Measurements from ENCODE around the gene ANO2.
"Not testable (repeated sequence)": the region's sequence is repeated elsewhere in the genome, so short reads cannot be mapped to it uniquely, and the experiment has no call there.

ANO2 gene

GRCh38 chr12:5561846-5562245 lies 383.2 kb downstream of the ANO2 start:
- no peak for DNase-seq (ENCODE audit: extremely low read depth in 1 of 2, low read depth in 1 of 2)

- DNase-seq (ENCODE audit: extremely low read depth in 1 of 2, low read depth in 1 of 2), result no peak
These were observed 384.0 kb downstream of the ANO2 start for GRCh38 chr12:5561057-5561456.

- DNase-seq (ENCODE audit: extremely low read depth in 1 of 2, low read depth in 1 of 2), result no peak
These were observed 384.8 kb downstream of the ANO2 start for GRCh38 chr12:5560265-5560664.

GRCh38 chr12:5557906-5558305 lies 387.2 kb downstream of the ANO2 start:
- no peak for DNase-seq (ENCODE audit: extremely low read depth in 1 of 2, low read depth in 1 of 2)

GRCh38 chr12:5556946-5557673 lies 387.9 kb downstream of the ANO2 start:
- DNase-seq (ENCODE audit: extremely low read depth in 1 of 2, low read depth in 1 of 2), result no peak

- DNase-seq (ENCODE audit: extremely low read depth in 1 of 2, low read depth in 1 of 2), result no peak
These were observed 388.9 kb downstream of the ANO2 start for GRCh38 chr12:5556033-5556614.

GRCh38 chr12:5554711-5555110 lies 390.3 kb downstream of the ANO2 start:
- no peak for DNase-seq (ENCODE audit: extremely low read depth in 1 of 2, low read depth in 1 of 2)

GRCh38 chr12:5549011-5549410 lies 396.0 kb downstream of the ANO2 start:
- DNase-seq (ENCODE audit: extremely low read depth in 1 of 2, low read depth in 1 of 2), result no peak

- no peak for DNase-seq (ENCODE audit: extremely low read depth in 1 of 2, low read depth in 1 of 2)
These were observed 396.7 kb downstream of the ANO2 start for GRCh38 chr12:5548152-5548943.

- no peak for DNase-seq (ENCODE audit: extremely low read depth in 1 of 2, low read depth in 1 of 2)
These were observed 398.4 kb downstream of the ANO2 start for GRCh38 chr12:5546616-5547015.

- DNase-seq (ENCODE audit: extremely low read depth in 1 of 2, low read depth in 1 of 2), result no peak
These were observed 407.3 kb downstream of the ANO2 start for GRCh38 chr12:5537771-5538170.

- DNase-seq (ENCODE audit: extremely low read depth in 1 of 2, low read depth in 1 of 2), result not testable (repeated sequence)
These were observed 407.9 kb downstream of the ANO2 start for GRCh38 chr12:5537026-5537615.

- DNase-seq (ENCODE audit: extremely low read depth in 1 of 2, low read depth in 1 of 2), result no peak
These were observed 409.5 kb downstream of the ANO2 start for GRCh38 chr12:5535541-5535940.

GRCh38 chr12:5534426-5535199 lies 410.4 kb downstream of the ANO2 start:
- no peak for DNase-seq (ENCODE audit: extremely low read depth in 1 of 2, low read depth in 1 of 2)

- no peak for DNase-seq (ENCODE audit: extremely low read depth in 1 of 2, low read depth in 1 of 2)
These were observed 411.7 kb downstream of the ANO2 start for GRCh38 chr12:5533368-5533767.

- no peak for DNase-seq (ENCODE audit: extremely low read depth in 1 of 2, low read depth in 1 of 2)
These were observed 419.2 kb downstream of the ANO2 start for GRCh38 chr12:5525783-5526367.

GRCh38 chr12:5524769-5525436 lies 420.2 kb downstream of the ANO2 start:
- no peak for DNase-seq (ENCODE audit: extremely low read depth in 1 of 2, low read depth in 1 of 2)

GRCh38 chr12:5524116-5524768 lies 420.8 kb downstream of the ANO2 start:
- no peak for DNase-seq (ENCODE audit: extremely low read depth in 1 of 2, low read depth in 1 of 2)

- DNase-seq (ENCODE audit: extremely low read depth in 1 of 2, low read depth in 1 of 2), result no peak
These were observed 421.5 kb downstream of the ANO2 start for GRCh38 chr12:5523396-5524115.
